Activated T-cell treated with anti-CD3 and anti-CD28 coated beads, Interleukin-2, amount 50 U/mL, for 24 hours (primary cell): ENCODE results near the gene ZNF672.
"Not testable (repeated sequence)": the region's sequence is repeated elsewhere in the genome, so short reads cannot be mapped to it uniquely, and the experiment has no call there.

Source experiments
- DNase-seq: peaks from one replicate; pipeline ENCODE4 v3.0.0-alpha.2; 2020
- H3K27ac Mint-ChIP-seq: 2 replicates; pipeline ENCODE4 v1.8.0; 2020; ENCODE audit warnings: mild to moderate bottlenecking, mixed read lengths
- H3K27me3 Mint-ChIP-seq: 2 replicates; pipeline ENCODE4 v1.8.0; 2020; ENCODE audit warnings: mixed read lengths
- H3K36me3 Mint-ChIP-seq: 2 replicates; pipeline ENCODE4 v1.8.0; 2020; ENCODE audit warnings: low read depth, mixed read lengths
- H3K4me1 Mint-ChIP-seq: 2 replicates; pipeline ENCODE4 v1.8.0; 2020; ENCODE audit warnings: low read depth, mixed read lengths
- H3K4me3 Mint-ChIP-seq: 2 replicates; pipeline ENCODE4 v1.8.0; 2020; ENCODE audit warnings: mild to moderate bottlenecking, moderate library complexity, mixed read lengths
- H3K9me3 Mint-ChIP-seq: 2 replicates; pipeline ENCODE4 v1.8.0; 2020; ENCODE audit warnings: mixed read lengths

Gene ZNF672

GRCh38 chr1:248837781-248838356 is at the start of gene ZNF672:
Gene ZNF672 (plus strand): TSS chr1:248838224. CDS start chr1:248847275, 9,051 bp downstream.
- Mint-ChIP-seq H3K4me3 (no peak within 1 kb of the TSS), H3K9me3 (no peaks in the 10 kb centered on the region), H3K36me3 (peaks cover 20% of the 10 kb centered on the region), H3K27me3 (no peaks in the 10 kb centered on the region), H3K4me1 (peaks cover 34% of the 10 kb centered on the region), H3K27ac (no peak within 1 kb of the TSS)
- peak; percentile 93 for DNase-seq

GRCh38 chr1:248788327-248788726 is 49.7 kb upstream of the ZNF672 start:
- DNase-seq: no peak
- Mint-ChIP-seq H3K27ac (no peak overlapping the region), H3K27me3 (peaks cover 9% of the 10 kb centered on the region), H3K4me1 (no peaks in the 10 kb centered on the region), H3K36me3 (no peaks in the 10 kb centered on the region), H3K9me3 (no peaks in the 10 kb centered on the region), H3K4me3 (no peak overlapping the region)

GRCh38 chr1:248789337-248789736 is 48.7 kb upstream of the ZNF672 start:
- not testable (repeated sequence) for H3K27me3 Mint-ChIP-seq

GRCh38 chr1:248790456-248790855 is 47.6 kb upstream of the ZNF672 start:
- Mint-ChIP-seq H3K9me3 (peaks cover 10% of the 10 kb centered on the region), H3K27ac (no peak overlapping the region), H3K4me3 (no peak overlapping the region), H3K27me3 (peaks cover 8% of the 10 kb centered on the region), H3K36me3 (no peaks in the 10 kb centered on the region), H3K4me1 (peaks cover 5% of the 10 kb centered on the region)
- no peak for DNase-seq

More at GRCh38 chr1:248789337-248789736, 48.7 kb upstream of the ZNF672 start:
- H3K4me3 Mint-ChIP-seq, H3K27ac Mint-ChIP-seq, H3K4me1 Mint-ChIP-seq, H3K36me3 Mint-ChIP-seq, H3K9me3 Mint-ChIP-seq, DNase-seq: not testable (repeated sequence)

GRCh38 chr1:248791010-248791409 is 47.0 kb upstream of the ZNF672 start:
- DNase-seq: no peak
- no peak overlapping the region for H3K27ac Mint-ChIP-seq
- peaks cover 5% of the 10 kb centered on the region for H3K4me1 Mint-ChIP-seq
- no peak overlapping the region for H3K4me3 Mint-ChIP-seq
- peaks cover 11% of the 10 kb centered on the region for H3K9me3 Mint-ChIP-seq
- no peaks in the 10 kb centered on the region for H3K36me3 Mint-ChIP-seq
- peaks cover 4% of the 10 kb centered on the region for H3K27me3 Mint-ChIP-seq

- Mint-ChIP-seq H3K27ac (no peak overlapping the region), H3K9me3 (peaks cover 13% of the 10 kb centered on the region)
These were observed 45.7 kb upstream of the ZNF672 start for GRCh38 chr1:248792342-248792741.

GRCh38 chr1:248793592-248793991 is 44.4 kb upstream of the ZNF672 start:
- Mint-ChIP-seq H3K27me3 (peaks cover 17% of the 10 kb centered on the region), H3K4me1 (peaks cover 5% of the 10 kb centered on the region), H3K36me3 (no peaks in the 10 kb centered on the region), H3K9me3 (peaks cover 13% of the 10 kb centered on the region), H3K4me3 (no peak overlapping the region), H3K27ac (no peak overlapping the region)
- no peak for DNase-seq

More at GRCh38 chr1:248792342-248792741, 45.7 kb upstream of the ZNF672 start:
- Mint-ChIP-seq H3K36me3 (no peaks in the 10 kb centered on the region), H3K27me3 (peaks cover 10% of the 10 kb centered on the region), H3K4me1 (peaks cover 5% of the 10 kb centered on the region), H3K4me3 (no peak overlapping the region)
- DNase-seq: no peak

GRCh38 chr1:248794663-248795062 is 43.4 kb upstream of the ZNF672 start:
- Mint-ChIP-seq H3K9me3 (peaks cover 13% of the 10 kb centered on the region), H3K27me3 (peaks cover 15% of the 10 kb centered on the region)
- H3K36me3 Mint-ChIP-seq, H3K4me1 Mint-ChIP-seq, DNase-seq, H3K27ac Mint-ChIP-seq, H3K4me3 Mint-ChIP-seq: not testable (repeated sequence)

GRCh38 chr1:248798791-248799190 is 39.2 kb upstream of the ZNF672 start:
- H3K36me3 Mint-ChIP-seq: no peaks in the 10 kb centered on the region
- H3K4me3 Mint-ChIP-seq: no peak overlapping the region
- H3K27ac Mint-ChIP-seq: no peak overlapping the region
- H3K4me1 Mint-ChIP-seq: peaks cover 3% of the 10 kb centered on the region
- peaks cover 30% of the 10 kb centered on the region for H3K27me3 Mint-ChIP-seq
- peaks cover 11% of the 10 kb centered on the region for H3K9me3 Mint-ChIP-seq
- no peak for DNase-seq

GRCh38 chr1:248800459-248800858 is 37.6 kb upstream of the ZNF672 start:
- peaks cover 5% of the 10 kb centered on the region for H3K4me1 Mint-ChIP-seq
- no peak for DNase-seq

GRCh38 chr1:248802454-248802853 is 35.6 kb upstream of the ZNF672 start:
- Mint-ChIP-seq H3K36me3 (no peaks in the 10 kb centered on the region), H3K9me3 (no peaks in the 10 kb centered on the region), H3K27me3 (peaks cover 23% of the 10 kb centered on the region), H3K4me1 (peaks cover 5% of the 10 kb centered on the region), H3K27ac (no peak overlapping the region), H3K4me3 (no peak overlapping the region)
- DNase-seq: no peak

More at GRCh38 chr1:248800459-248800858, 37.6 kb upstream of the ZNF672 start:
- H3K9me3 Mint-ChIP-seq: peaks cover 3% of the 10 kb centered on the region
- H3K27ac Mint-ChIP-seq: no peak overlapping the region
- H3K36me3 Mint-ChIP-seq: no peaks in the 10 kb centered on the region
- peaks cover 30% of the 10 kb centered on the region for H3K27me3 Mint-ChIP-seq
- H3K4me3 Mint-ChIP-seq: no peak overlapping the region

- not testable (repeated sequence) for H3K4me1 Mint-ChIP-seq, H3K36me3 Mint-ChIP-seq, H3K9me3 Mint-ChIP-seq, H3K4me3 Mint-ChIP-seq, H3K27ac Mint-ChIP-seq, DNase-seq
- peaks cover 16% of the 10 kb centered on the region for H3K27me3 Mint-ChIP-seq
These were observed 34.5 kb upstream of the ZNF672 start for GRCh38 chr1:248803501-248803900.

- Mint-ChIP-seq H3K9me3 (no peaks in the 10 kb centered on the region), H3K4me1 (peaks cover 5% of the 10 kb centered on the region), H3K27me3 (peaks cover 14% of the 10 kb centered on the region), H3K4me3 (no peak overlapping the region), H3K27ac (no peak overlapping the region), H3K36me3 (no peaks in the 10 kb centered on the region)
- no peak for DNase-seq
These were observed 33.0 kb upstream of the ZNF672 start for GRCh38 chr1:248804771-248805681.

GRCh38 chr1:248805876-248806275 is 32.1 kb upstream of the ZNF672 start:
- Mint-ChIP-seq H3K36me3 (no peaks in the 10 kb centered on the region), H3K27me3 (peaks cover 11% of the 10 kb centered on the region), H3K4me3 (no peak overlapping the region), H3K4me1 (peaks cover 5% of the 10 kb centered on the region), H3K9me3 (no peaks in the 10 kb centered on the region), H3K27ac (no peak overlapping the region)
- no peak for DNase-seq
